ENCODE results near the gene LRRC46.

Gene LRRC46

GRCh38 chr17:47877368-47878034 lies 46.0 kb downstream of the LRRC46 start:
- ChIA-PET POLR2A (no interaction called here), CTCF (interaction anchor here (1.5 to 18.7 kb wide), 3 partner anchors 12 to 26 kb away, joined by 4 to 687 read pairs (median 7); partner anchors contain the start of genes SCRN2 and SP6)
- no peak for DNase-seq (ENCODE audit: extremely low spot score)
- no peak for TF ChIP-seq CTCF (IDR thresholded peaks at IDR 0.05; ENCODE audit: control extremely low read depth, extremely low read depth, low read depth, missing control alignments)

- POLR2A ChIA-PET, result no interaction called here
- no peak for TF ChIP-seq CTCF (IDR thresholded peaks at IDR 0.05; ENCODE audit: control extremely low read depth, extremely low read depth, low read depth, missing control alignments)
- CTCF ChIA-PET, result interaction anchor here (0.9 to 18.7 kb wide), 4 partner anchors 10 to 27 kb away, joined by 3 to 687 read pairs (median 6); partner anchors contain the start of genes SCRN2 and SP6
- no peak for DNase-seq (ENCODE audit: extremely low spot score)
Observed at GRCh38 chr17:47878203-47879027, 46.9 kb downstream of the LRRC46 start.

- ChIA-PET CTCF (interaction anchor here (0.9 to 18.7 kb wide), 6 partner anchors 8 to 28 kb away, joined by 3 to 687 read pairs (median 5); partner anchors contain the start of genes SCRN2 and SP6), POLR2A (no interaction called here)
- DNase-seq (ENCODE audit: extremely low spot score), result no peak
- TF ChIP-seq CTCF (IDR thresholded peaks at IDR 0.05; ENCODE audit: control extremely low read depth, extremely low read depth, low read depth, missing control alignments), result no peak
Observed at GRCh38 chr17:47879028-47879585, 47.6 kb downstream of the LRRC46 start.

GRCh38 chr17:47879776-47880454 lies 48.4 kb downstream of the LRRC46 start:
- ChIA-PET CTCF (interaction anchor here (0.9 to 18.7 kb wide), 5 partner anchors 9 to 29 kb away, joined by 3 to 687 read pairs (median 6); partner anchors contain the start of genes SCRN2 and SP6), POLR2A (no interaction called here)
- no peak for DNase-seq (ENCODE audit: extremely low spot score)
- no peak for TF ChIP-seq CTCF (IDR thresholded peaks at IDR 0.05; ENCODE audit: control extremely low read depth, extremely low read depth, low read depth, missing control alignments)

GRCh38 chr17:47882247-47882646 lies 50.8 kb downstream of the LRRC46 start:
- TF ChIP-seq CTCF (IDR thresholded peaks at IDR 0.05; ENCODE audit: control extremely low read depth, extremely low read depth, low read depth, missing control alignments), result no peak
- ChIA-PET POLR2A (no interaction called here), CTCF (interaction anchor here (2.3 to 18.7 kb wide), 3 partner anchors 10 to 31 kb away, joined by 6 to 687 read pairs (median 17); partner anchors contain the start of genes SCRN2, SP2 and SP6)

More at GRCh38 chr17:47882247-47882646, 50.8 kb downstream of the LRRC46 start:
- DNase-seq (ENCODE audit: extremely low spot score), result no peak

All from GM10248 (cell line).